H1 (cell line): Measurements from ENCODE around the gene BPI. TPM values are rescaled to one million over a fixed set of nuclear protein-coding genes. Genes with fewer than 3 reads are reported as not detected.
"Not testable (repeated sequence)": the region's sequence is repeated elsewhere in the genome, so short reads cannot be mapped to it uniquely, and the experiment has no call there.

ENCODE experiments used
- CTCF ChIA-PET: fragments of 300-600 bp; sonication (Branson Sonifier 250); formaldehyde crosslinking; loops from one replicate; lab custom pipeline; 2021; ENCODE audit not compliant: partially characterized antibody; lab: Charles Lee
- POLR2A ChIA-PET: fragments of 300-600 bp; sonication (Branson Sonifier 250); formaldehyde crosslinking; loops from one replicate; lab custom pipeline; 2021; ENCODE audit warnings: inconsistent platforms; ENCODE audit not compliant: partially characterized antibody; lab: Charles Lee
- DNase-seq, 2 experiments: peaks; one replicate each; pipeline versions ENCODE4 v3.0.0 to v3.0.0-alpha.2; 2010 to 2022; ENCODE audit warnings: low spot score in 2 of 2, low read depth in 1 of 2, mixed read lengths in 1 of 2
- FAIRE-seq: peaks from 2 replicates; lab custom pipeline; 2011; peaks lifted over from hg19 to GRCh38; lab: Jason Lieb, UNC
- H2AFZ ChIP-seq: 2 replicates; pipeline ENCODE4 v1.8.1; 2012; ENCODE audit warnings: low read length, inconsistent platforms
- H2AK5ac ChIP-seq: 2 replicates; pipeline ENCODE4 v1.6.1; 2013; ENCODE audit warnings: low read depth, low read length
- H2BK120ac ChIP-seq: replicated peaks from 2 replicates; pipeline ENCODE3; 2013; ENCODE audit warnings: low read depth, low read length, inconsistent platforms
- H2BK12ac ChIP-seq: 2 replicates; pipeline ENCODE4 v1.6.1; 2013; ENCODE audit warnings: low read depth, low read length
- H2BK15ac ChIP-seq: 2 replicates; pipeline ENCODE4 v1.6.1; 2013; ENCODE audit warnings: low read length
- H2BK20ac ChIP-seq: 2 replicates; pipeline ENCODE4 v1.6.1; 2013; ENCODE audit warnings: low read length
- H2BK5ac ChIP-seq: 2 replicates; pipeline ENCODE4 v1.6.1; 2013; ENCODE audit warnings: low read depth, low read length
- H3K14ac ChIP-seq: 2 replicates; pipeline ENCODE4 v1.6.1; 2013; ENCODE audit warnings: inconsistent platforms; ENCODE audit not compliant: insufficient read length
- H3K18ac ChIP-seq: 2 replicates; pipeline ENCODE4 v1.6.1; 2013; ENCODE audit warnings: low read length; ENCODE audit errors: extremely low read depth
- H3K23ac ChIP-seq: 2 replicates; pipeline ENCODE4 v1.6.1; 2013; ENCODE audit warnings: inconsistent platforms; ENCODE audit not compliant: insufficient read length
- H3K23me2 ChIP-seq: 2 replicates; pipeline ENCODE4 v1.6.1; 2013; ENCODE audit warnings: low read depth, low read length
- H3K27ac ChIP-seq: 2 replicates; pipeline ENCODE4 v1.6.1; 2011; ENCODE audit warnings: low read depth, low read length, inconsistent platforms
- H3K27me3 ChIP-seq, 4 experiments: replicated peaks in 1 of 4; 1 replicate in 1 of 4; 2 replicates in 3 of 4; pipeline versions ENCODE4 v1.6.1 to v1.8.1; 2011 to 2013; ENCODE audit warnings: low read length in 3 of 4, mild to moderate bottlenecking in 3 of 4, inconsistent platforms in 2 of 4, mixed read lengths in 2 of 4, moderate library complexity in 1 of 4; ENCODE audit not compliant: control insufficient read depth in 3 of 4, insufficient read depth in 3 of 4; ENCODE audit errors: extremely low read depth in 1 of 4
- H3K36me3 ChIP-seq, 4 experiments: 2 replicates each; pipeline versions ENCODE4 v1.6.1 to v1.8.1; 2011 to 2013; ENCODE audit warnings: mild to moderate bottlenecking in 4 of 4, low read length in 3 of 4, moderate library complexity in 2 of 4, control low read depth in 1 of 4, inconsistent platforms in 1 of 4; ENCODE audit not compliant: insufficient read depth in 4 of 4, control insufficient read depth in 2 of 4
- H3K4ac ChIP-seq: replicated peaks from 2 replicates; pipeline ENCODE3; 2013; ENCODE audit warnings: low read length, low read depth, mixed read lengths, inconsistent platforms; ENCODE audit not compliant: insufficient read length
- H3K4me1 ChIP-seq, 4 experiments: replicated peaks in 1 of 4; 1 replicate in 1 of 4; 2 replicates in 3 of 4; pipeline versions ENCODE4 v1.6.1 to v1.8.1; 2011 to 2013; ENCODE audit warnings: low read length in 3 of 4, inconsistent platforms in 2 of 4, mixed read lengths in 1 of 4; ENCODE audit not compliant: insufficient read depth in 4 of 4, control insufficient read depth in 3 of 4
- H3K4me2 ChIP-seq, 2 experiments: 2 replicates each; pipeline versions ENCODE4 v1.6.1 to v1.8.1; 2011 to 2013; ENCODE audit warnings: low read depth in 2 of 2, low read length in 2 of 2, control low read depth in 1 of 2, inconsistent platforms in 1 of 2, mild to moderate bottlenecking in 1 of 2; ENCODE audit not compliant: insufficient read depth in 1 of 2
- H3K4me3 ChIP-seq, 4 experiments: fragments of 200-600, 300-600 bp in 1 of 4; sonication (generic), shearing (Covaris generic), sonication (Bioruptor Twin) in 1 of 4; 2 replicates each; pipeline versions ENCODE4 v1.5.1 to v1.8.1; 2011 to 2016; ENCODE audit warnings: low read length in 4 of 4, low read depth in 3 of 4, control low read depth in 2 of 4, inconsistent platforms in 2 of 4, mild to moderate bottlenecking in 2 of 4, mixed read lengths in 1 of 4, moderate library complexity in 1 of 4; ENCODE audit not compliant: insufficient read depth in 2 of 4; ENCODE audit errors: extremely low read depth in 1 of 4
- H3K56ac ChIP-seq: replicated peaks from 2 replicates; pipeline ENCODE3; 2013; ENCODE audit warnings: low read depth, mild to moderate bottlenecking, mixed read lengths, low read length, inconsistent platforms; ENCODE audit not compliant: insufficient read length
- H3K79me1 ChIP-seq: 2 replicates; pipeline ENCODE4 v1.6.1; 2013; ENCODE audit warnings: low read depth, low read length, control low read depth
- H3K79me2 ChIP-seq, 2 experiments: 2 replicates each; pipeline versions ENCODE4 v1.6.1 to v1.8.1; 2012 to 2013; ENCODE audit warnings: low read length in 2 of 2, mild to moderate bottlenecking in 2 of 2, inconsistent platforms in 1 of 2; ENCODE audit not compliant: insufficient read depth in 2 of 2, control insufficient read depth in 1 of 2
- H3K9ac ChIP-seq, 4 experiments: replicated peaks in 1 of 4; 1 replicate in 1 of 4; 2 replicates in 3 of 4; pipeline versions ENCODE4 v1.6.1 to v1.8.1; 2011 to 2013; ENCODE audit warnings: low read depth in 3 of 4, low read length in 3 of 4, control low read depth in 2 of 4, mild to moderate bottlenecking in 2 of 4, moderate library complexity in 2 of 4, inconsistent platforms in 1 of 4; ENCODE audit errors: extremely low read depth in 1 of 4
- H3K9me3 ChIP-seq, 2 experiments: 2 replicates each; pipeline versions ENCODE4 v1.6.1 to v1.8.1; 2012 to 2013; ENCODE audit warnings: mild to moderate bottlenecking in 2 of 2, moderate library complexity in 2 of 2, control low read depth in 1 of 2, inconsistent platforms in 1 of 2, low read depth in 1 of 2, low read length in 1 of 2, mixed read lengths in 1 of 2; ENCODE audit not compliant: insufficient read depth in 2 of 2
- H4K20me1 ChIP-seq, 2 experiments: replicated peaks in 1 of 2; 2 replicates each; pipeline versions ENCODE3 to v1.8.1; 2011 to 2013; ENCODE audit warnings: inconsistent platforms in 2 of 2, low read length in 2 of 2, mild to moderate bottlenecking in 1 of 2; ENCODE audit not compliant: insufficient read depth in 2 of 2, control insufficient read depth in 1 of 2
- H4K5ac ChIP-seq: 2 replicates; pipeline ENCODE4 v1.6.1; 2013; ENCODE audit warnings: low read length, low read depth, mixed read lengths, inconsistent platforms; ENCODE audit not compliant: insufficient read length
- H4K8ac ChIP-seq: 2 replicates; pipeline ENCODE4 v1.8.0; 2013; ENCODE audit warnings: mild to moderate bottlenecking, moderate library complexity, low read length, inconsistent platforms; ENCODE audit not compliant: insufficient read depth; ENCODE audit errors: extremely low read depth
- H4K91ac ChIP-seq: replicated peaks from 2 replicates; pipeline ENCODE3; 2013; ENCODE audit warnings: low read length, mixed read lengths, inconsistent platforms; ENCODE audit not compliant: insufficient read length
- WGBS, 2 experiments: shearing (Covaris generic) in 1 of 2; methylation state at CpG; one replicate each; pipeline versions ENCODE4 v1.1.6 to v1.1.7; 2013 to 2015; ENCODE audit warnings: low lambda C conversion rate in 2 of 2, mixed read lengths in 2 of 2, inconsistent platforms in 1 of 2, low coverage in 1 of 2, missing lambda C conversion rate in 1 of 2; ENCODE audit not compliant: insufficient replicate concordance in 2 of 2, insufficient coverage in 1 of 2, insufficient read length in 1 of 2; ENCODE audit errors: extremely low coverage in 1 of 2, missing lambda C conversion rate in 1 of 2; 5-methylcytosine and 5-hydroxymethylcytosine counted together
- polyA plus RNA-seq, 7 experiments: library from polyadenylated mRNA; depleted of rRNA in 3 of 7; stranded (reverse) in 5 of 7; unstranded in 2 of 7; fragments of >200 nt in 5 of 7; fragments of 200-250 nt in 2 of 7; gene quantifications; 1 replicate in 5 of 7; 2 replicates in 1 of 7; 4 replicates in 1 of 7; pipeline versions ENCODE4 v1.2.1 to v1.2.3, GENCODE V29; 2011 to 2013; ENCODE audit warnings: missing spikeins in 2 of 7, mixed read lengths in 2 of 7
- total RNA-seq: library from RNA; stranded (reverse); fragmentation: NEBNext Ultra II Directional; extraction: Animal tissue kit (Norgen Biotek cat#: 25700); gene quantifications from 2 replicates; pipeline ENCODE4 v1.2.1, GENCODE V29; 2021

BPI gene
- total and polyA plus RNA-seq, 2 of the 8 experiments (the other 6 are each of a cell fraction or from before 2014, with no cell fraction given): not detected

DNA sequence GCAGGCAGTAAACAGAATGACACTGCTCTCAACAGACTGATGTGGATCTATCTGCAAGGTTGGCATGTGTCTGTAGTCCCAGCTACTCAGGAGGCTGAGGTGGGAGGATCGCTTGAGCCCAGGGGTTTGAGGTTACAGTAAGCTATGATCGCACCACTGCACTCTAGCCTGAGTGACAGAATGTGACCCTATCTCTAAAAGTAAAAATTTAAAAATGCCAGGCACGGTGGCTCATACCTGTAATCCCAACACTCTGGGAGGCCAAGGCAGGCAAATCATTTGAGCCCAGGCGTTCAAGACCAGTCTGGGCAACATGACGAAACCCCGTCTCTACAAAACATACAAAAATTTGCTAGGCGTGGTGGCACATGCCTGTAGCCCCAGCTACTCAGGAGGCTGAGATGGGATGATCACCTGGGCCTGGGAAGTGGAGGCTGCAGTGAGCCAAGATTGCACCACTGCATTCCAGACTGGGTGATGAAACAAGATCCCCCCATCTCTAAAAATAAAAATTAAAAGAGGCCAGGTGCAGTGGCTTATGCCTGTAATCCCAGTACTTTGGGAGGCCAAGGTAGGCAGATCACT lies 19.8 kb upstream of the BPI start:
- DNase-seq, H2AFZ ChIP-seq, H3K79me2 ChIP-seq, H3K4ac ChIP-seq, H2BK5ac ChIP-seq, H3K79me1 ChIP-seq, H2BK20ac ChIP-seq, H4K8ac ChIP-seq, POLR2A ChIA-PET, H2BK15ac ChIP-seq, H3K9ac ChIP-seq, H2BK120ac ChIP-seq, H4K91ac ChIP-seq, H4K20me1 ChIP-seq, H3K23ac ChIP-seq, FAIRE-seq, H3K36me3 ChIP-seq, H3K27me3 ChIP-seq, H3K9me3 ChIP-seq, H3K56ac ChIP-seq, H4K5ac ChIP-seq, H3K4me3 ChIP-seq, H2AK5ac ChIP-seq, H3K14ac ChIP-seq, H3K27ac ChIP-seq, H3K18ac ChIP-seq, H3K4me2 ChIP-seq, H3K4me1 ChIP-seq, H2BK12ac ChIP-seq, H3K23me2 ChIP-seq: not testable (repeated sequence)
- CTCF ChIA-PET: interaction anchor here (0.7 to 1.2 kb wide), 3 partner anchors 12 to 20 kb away, joined by 3 to 5 read pairs (median 3); partner anchors contain the start of gene BPI
- WGBS, 2 experiments: 94% methylated on average over 7 of the region's 7 CpGs; no CpG with 5 or more reads in 1 of the 2 experiments
